ENCODE data around the gene CDKN1A. TPM values are rescaled to one million over a fixed set of nuclear protein-coding genes. Genes with fewer than 3 reads are reported as not detected.

The CDKN1A gene
- total RNA-seq, 4 donors from 2014 or later = 8.8 to 119 (median 75.8) TPM

- H3K36me3 ChIP-seq = no peaks in the 10 kb centered on the region
- TF ChIP-seq POLR2A (IDR thresholded peaks at IDR 0.05) (no peak), CTCF (IDR thresholded peaks at IDR 0.05) (no peak)
- H3K4me3 ChIP-seq = no peak overlapping the region
- H3K27me3 ChIP-seq = no peaks in the 10 kb centered on the region
- intact Hi-C loops (cut with DNase I; ENCODE audit: low total_unique reads) = no loop called here
- H3K27ac ChIP-seq = no peak overlapping the region
- DNase-seq = no peak
- H3K9me3 ChIP-seq = no peaks in the 10 kb centered on the region
- H3K4me1 ChIP-seq = no peaks in the 10 kb centered on the region
Measured at GRCh38 chr6:36715469-36715868, 37.0 kb downstream of the CDKN1A start.

- Histone ChIP-seq H3K27ac (no peak overlapping the region), H3K4me3 (no peak overlapping the region), H3K9me3 (no peaks in the 10 kb centered on the region), H3K4me1 (no peaks in the 10 kb centered on the region), H3K36me3 (no peaks in the 10 kb centered on the region), H3K27me3 (no peaks in the 10 kb centered on the region)
- DNase-seq = no peak
- TF ChIP-seq CTCF (IDR thresholded peaks at IDR 0.05) (no peak), POLR2A (IDR thresholded peaks at IDR 0.05) (no peak)
- intact Hi-C loops (cut with DNase I; ENCODE audit: low total_unique reads) = no loop called here
Measured at GRCh38 chr6:36716476-36717093, 38.1 kb downstream of the CDKN1A start.

GRCh38 chr6:36717231-36717825, 38.8 kb downstream of the CDKN1A start:
- Histone ChIP-seq H3K4me1 (no peaks in the 10 kb centered on the region), H3K36me3 (no peaks in the 10 kb centered on the region), H3K9me3 (no peaks in the 10 kb centered on the region), H3K4me3 (no peak overlapping the region), H3K27me3 (no peaks in the 10 kb centered on the region), H3K27ac (no peak overlapping the region)
- intact Hi-C loops (cut with DNase I; ENCODE audit: low total_unique reads) = no loop called here
- no peak for DNase-seq
- no peak for TF ChIP-seq CTCF (IDR thresholded peaks at IDR 0.05)
- no peak for TF ChIP-seq POLR2A (IDR thresholded peaks at IDR 0.05)

GRCh38 chr6:36717871-36718540, 39.5 kb downstream of the CDKN1A start:
- no peaks in the 10 kb centered on the region for H3K4me1 ChIP-seq
- no peaks in the 10 kb centered on the region for H3K27me3 ChIP-seq
- H3K4me3 ChIP-seq = no peak overlapping the region
- no peak overlapping the region for H3K27ac ChIP-seq
- H3K9me3 ChIP-seq = no peaks in the 10 kb centered on the region
- TF ChIP-seq POLR2A (IDR thresholded peaks at IDR 0.05) (no peak), CTCF (IDR thresholded peaks at IDR 0.05) (no peak)
- intact Hi-C loops (cut with DNase I; ENCODE audit: low total_unique reads) = no loop called here
- no peaks in the 10 kb centered on the region for H3K36me3 ChIP-seq
- no peak for DNase-seq

GRCh38 chr6:36718560-36718959, 40.0 kb downstream of the CDKN1A start:
- intact Hi-C loops (cut with DNase I; ENCODE audit: low total_unique reads) = no loop called here
- TF ChIP-seq CTCF (IDR thresholded peaks at IDR 0.05) (no peak), POLR2A (IDR thresholded peaks at IDR 0.05) (no peak)
- H3K27ac ChIP-seq = no peak overlapping the region
- H3K27me3 ChIP-seq = no peaks in the 10 kb centered on the region
- H3K4me1 ChIP-seq = no peaks in the 10 kb centered on the region
- H3K4me3 ChIP-seq = no peak overlapping the region
- DNase-seq = no peak
- H3K36me3 ChIP-seq = no peaks in the 10 kb centered on the region
- H3K9me3 ChIP-seq = no peaks in the 10 kb centered on the region

All from uterus (tissue), 4 donors.